GM12875 (cell line): ENCODE data around the gene CS.
"Not testable (repeated sequence)": the region's sequence is repeated elsewhere in the genome, so short reads cannot be mapped to it uniquely, and the experiment has no call there.

Source experiments
- H3K4me3 ChIP-seq: one replicate; pipeline ENCODE4 v1.5.1; 2011; ENCODE audit warnings: low read depth, low read length, control low read depth
- CTCF ChIP-seq: IDR thresholded peaks from 2 replicates; pipeline ENCODE4 v1.5.1; 2011; ENCODE audit warnings: low read depth, mild to moderate bottlenecking, control low read depth, inconsistent platforms, low read length, moderate library complexity, borderline replicate concordance; ENCODE audit not compliant: insufficient read depth

The CS gene

DNA sequence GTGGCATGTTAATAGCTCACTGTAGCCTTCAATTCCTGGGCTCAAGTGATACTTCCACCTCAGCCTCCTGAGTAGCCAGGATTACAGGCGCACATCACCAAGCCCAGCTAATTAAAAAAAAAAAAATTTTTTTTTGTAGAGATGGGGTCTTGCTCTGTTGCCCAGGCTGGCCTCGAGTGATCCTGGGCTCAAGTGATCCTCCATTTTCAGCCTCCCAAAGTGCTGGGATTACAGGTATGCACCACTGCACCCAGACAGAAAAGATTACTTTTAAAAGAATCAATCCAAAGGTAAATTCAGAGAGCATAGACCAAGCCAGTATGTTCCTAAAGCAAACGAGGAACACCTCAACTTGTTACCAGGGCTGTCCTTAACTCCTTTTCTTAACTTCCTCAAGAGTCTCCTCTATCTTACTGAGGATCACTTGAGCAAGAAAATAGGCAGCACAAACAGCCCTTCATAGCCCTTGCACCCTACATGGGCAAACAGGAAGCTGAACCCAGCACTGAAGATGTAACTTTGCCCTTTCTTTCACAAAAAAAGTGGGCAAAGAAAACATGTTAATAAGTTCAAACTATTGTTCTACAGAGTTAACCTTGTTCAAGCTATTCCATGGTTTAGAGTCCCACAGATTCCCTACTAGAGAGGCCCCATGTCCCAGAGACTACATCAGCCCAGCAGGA lies 11.3 kb downstream of the CS start:
- no peak for TF ChIP-seq CTCF
- H3K4me3 ChIP-seq, result no peak overlapping the region

DNA sequence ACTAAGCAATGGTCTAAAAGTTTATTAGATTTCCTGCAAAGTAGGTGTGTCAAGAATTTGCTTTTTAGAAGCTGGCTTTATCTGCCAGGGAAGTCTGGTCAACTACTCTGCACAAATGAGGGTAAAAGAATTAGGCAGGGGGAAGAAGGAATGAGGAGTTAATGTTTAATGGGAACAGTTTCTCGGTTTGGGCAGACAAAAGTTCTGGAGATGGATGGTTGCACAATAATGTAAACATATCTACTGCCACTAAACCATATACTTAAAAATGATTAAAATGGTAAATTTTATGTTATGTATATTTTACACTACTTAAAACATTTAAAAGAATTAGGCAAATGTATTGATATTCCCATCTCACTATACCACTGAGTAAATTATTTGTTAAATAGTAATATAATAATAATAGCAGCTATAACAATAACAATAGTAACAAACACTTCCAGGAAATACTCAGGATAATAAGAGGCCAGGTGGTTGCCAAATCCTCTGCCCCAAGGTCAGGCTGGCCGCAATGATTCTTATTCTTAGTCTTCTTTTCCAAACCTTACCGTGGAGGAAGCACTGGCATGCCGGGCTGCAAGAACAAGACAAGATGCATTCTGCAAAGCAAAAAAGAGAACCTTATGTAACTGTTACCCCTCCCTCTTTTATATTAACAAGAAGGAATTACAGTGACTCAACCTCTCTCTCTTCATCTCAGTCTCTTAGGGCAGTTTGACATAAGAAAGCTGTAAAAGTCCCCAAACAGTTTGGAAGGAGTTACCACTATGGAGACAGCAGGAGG lies 13.9 kb downstream of the CS start:
- H3K4me3 ChIP-seq, result no peak overlapping the region
- no peak for TF ChIP-seq CTCF

DNA sequence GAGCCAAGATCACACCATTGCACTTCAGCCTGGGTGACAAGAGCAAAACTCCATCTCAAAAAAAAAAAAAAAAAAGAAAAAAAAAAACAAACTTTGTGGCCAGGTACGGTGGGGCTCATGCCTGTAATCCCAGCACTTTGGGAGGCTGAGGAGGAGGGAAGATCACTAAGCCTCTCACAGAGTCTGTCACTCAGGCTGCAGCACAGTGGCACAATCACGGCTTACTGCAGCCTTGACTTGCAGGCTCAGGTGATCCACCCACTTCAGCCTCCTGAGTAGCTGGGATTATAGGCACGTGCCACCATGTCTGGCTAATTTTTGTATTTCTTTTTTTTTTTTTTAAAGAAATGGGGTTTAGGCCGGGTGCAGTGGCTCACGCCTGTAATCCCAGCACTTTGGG lies 15.9 kb downstream of the CS start:
- not testable (repeated sequence) for H3K4me3 ChIP-seq

- no peak overlapping the region for H3K4me3 ChIP-seq
- no peak for TF ChIP-seq CTCF
Observed at GRCh38 chr12:56282579-56282978, 17.6 kb downstream of the CS start.

- TF ChIP-seq CTCF, result no peak
- no peak overlapping the region for H3K4me3 ChIP-seq
Observed at GRCh38 chr12:56282030-56282429, 18.1 kb downstream of the CS start.

GRCh38 chr12:56280849-56281248 lies 19.3 kb downstream of the CS start:
- TF ChIP-seq CTCF, result no peak
- no peak overlapping the region for H3K4me3 ChIP-seq

GRCh38 chr12:56278905-56279304 lies 21.2 kb downstream of the CS start:
- no peak overlapping the region for H3K4me3 ChIP-seq
- TF ChIP-seq CTCF, result no peak

GRCh38 chr12:56274299-56274698 lies 25.8 kb downstream of the CS start:
- H3K4me3 ChIP-seq, result no peak overlapping the region
- no peak for TF ChIP-seq CTCF

GRCh38 chr12:56272468-56272867 lies 27.7 kb downstream of the CS start:
- H3K4me3 ChIP-seq, result not testable (repeated sequence)
